BE2C (cell line): ENCODE data around the gene CYP2R1.

Source experiments
- DNase-seq: peaks from one replicate; pipeline ENCODE4 v3.0.0-alpha.2; 2020
- H3K27me3 ChIP-seq: fragments of 250-450 bp; sonication (Bioruptor Pico); 2 replicates; pipeline ENCODE4 v1.5.1; 2020; ENCODE audit warnings: mild to moderate bottlenecking
- H3K36me3 ChIP-seq: fragments of 250-450 bp; sonication (Bioruptor Pico); 2 replicates; pipeline ENCODE4 v1.5.1; 2020; ENCODE audit warnings: mild to moderate bottlenecking
- H3K4me1 ChIP-seq: fragments of 250-450 bp; sonication (Bioruptor Pico); 2 replicates; pipeline ENCODE4 v1.5.1; 2020
- H3K4me3 ChIP-seq: 2 replicates; pipeline ENCODE4 v1.5.1; 2011; ENCODE audit warnings: low read depth, low read length
- H3K9me3 ChIP-seq: fragments of 250-450 bp; sonication (Bioruptor Pico); 2 replicates; pipeline ENCODE4 v1.5.1; 2020
- TF ChIP-seq, protein P1 (sequence below): IDR thresholded peaks from 2 replicates; pipeline ENCODE4 v1.5.1; 2012; ENCODE audit warnings: mild to moderate bottlenecking, low read depth, low read length

Gene CYP2R1

DNA sequence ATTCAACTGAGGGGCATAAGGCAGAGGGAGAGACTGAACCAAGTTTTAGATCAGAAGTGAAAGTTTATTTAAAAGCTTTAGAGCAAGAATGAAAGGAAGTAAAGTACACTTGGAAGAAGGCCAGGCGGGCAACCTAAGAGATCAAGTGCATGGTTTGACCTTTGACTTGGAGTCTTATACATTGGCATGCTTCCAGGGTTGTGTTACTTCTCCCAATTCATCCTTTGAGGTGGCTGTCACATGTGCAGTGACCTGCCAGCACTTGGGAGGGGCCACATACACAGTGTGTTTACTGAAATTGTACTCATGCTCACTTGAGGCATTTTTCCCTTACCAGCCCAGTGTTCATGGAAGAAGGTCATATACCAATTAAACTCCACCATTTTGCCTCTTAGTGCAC is 30.4 kb downstream of the CYP2R1 start:
- Histone ChIP-seq H3K4me3 (no peak overlapping the region), H3K36me3 (no peaks in the 10 kb centered on the region), H3K9me3 (no peaks in the 10 kb centered on the region), H3K27me3 (no peaks in the 10 kb centered on the region), H3K4me1 (no peaks in the 10 kb centered on the region)
- DNase-seq: no peak
- TF ChIP-seq, protein P1, sequence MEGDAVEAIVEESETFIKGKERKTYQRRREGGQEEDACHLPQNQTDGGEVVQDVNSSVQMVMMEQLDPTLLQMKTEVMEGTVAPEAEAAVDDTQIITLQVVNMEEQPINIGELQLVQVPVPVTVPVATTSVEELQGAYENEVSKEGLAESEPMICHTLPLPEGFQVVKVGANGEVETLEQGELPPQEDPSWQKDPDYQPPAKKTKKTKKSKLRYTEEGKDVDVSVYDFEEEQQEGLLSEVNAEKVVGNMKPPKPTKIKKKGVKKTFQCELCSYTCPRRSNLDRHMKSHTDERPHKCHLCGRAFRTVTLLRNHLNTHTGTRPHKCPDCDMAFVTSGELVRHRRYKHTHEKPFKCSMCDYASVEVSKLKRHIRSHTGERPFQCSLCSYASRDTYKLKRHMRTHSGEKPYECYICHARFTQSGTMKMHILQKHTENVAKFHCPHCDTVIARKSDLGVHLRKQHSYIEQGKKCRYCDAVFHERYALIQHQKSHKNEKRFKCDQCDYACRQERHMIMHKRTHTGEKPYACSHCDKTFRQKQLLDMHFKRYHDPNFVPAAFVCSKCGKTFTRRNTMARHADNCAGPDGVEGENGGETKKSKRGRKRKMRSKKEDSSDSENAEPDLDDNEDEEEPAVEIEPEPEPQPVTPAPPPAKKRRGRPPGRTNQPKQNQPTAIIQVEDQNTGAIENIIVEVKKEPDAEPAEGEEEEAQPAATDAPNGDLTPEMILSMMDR: no peak

DNA sequence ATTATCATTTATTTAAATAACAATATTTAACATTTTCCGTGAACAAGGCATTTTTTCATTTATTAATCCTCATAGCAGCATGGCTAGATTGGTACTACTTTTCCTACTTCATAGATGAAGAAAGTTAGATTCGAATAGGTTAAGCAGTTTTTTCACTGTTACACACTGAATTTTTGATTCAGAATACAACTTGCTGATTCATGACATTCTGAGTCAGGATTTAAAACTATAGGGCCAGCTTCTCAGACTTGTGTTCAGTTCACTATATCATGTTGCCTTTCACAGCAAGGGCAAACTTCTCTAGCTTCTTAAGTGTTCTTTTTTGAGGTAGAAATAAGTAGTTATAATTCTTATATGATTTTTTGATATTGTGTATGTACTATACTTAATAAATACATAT is 31.5 kb downstream of the CYP2R1 start:
- no peak for DNase-seq
- TF ChIP-seq, protein P1: no peak
- no peaks in the 10 kb centered on the region for H3K9me3 ChIP-seq
- H3K27me3 ChIP-seq: no peaks in the 10 kb centered on the region
- no peak overlapping the region for H3K4me3 ChIP-seq
- no peaks in the 10 kb centered on the region for H3K4me1 ChIP-seq
- H3K36me3 ChIP-seq: no peaks in the 10 kb centered on the region

DNA sequence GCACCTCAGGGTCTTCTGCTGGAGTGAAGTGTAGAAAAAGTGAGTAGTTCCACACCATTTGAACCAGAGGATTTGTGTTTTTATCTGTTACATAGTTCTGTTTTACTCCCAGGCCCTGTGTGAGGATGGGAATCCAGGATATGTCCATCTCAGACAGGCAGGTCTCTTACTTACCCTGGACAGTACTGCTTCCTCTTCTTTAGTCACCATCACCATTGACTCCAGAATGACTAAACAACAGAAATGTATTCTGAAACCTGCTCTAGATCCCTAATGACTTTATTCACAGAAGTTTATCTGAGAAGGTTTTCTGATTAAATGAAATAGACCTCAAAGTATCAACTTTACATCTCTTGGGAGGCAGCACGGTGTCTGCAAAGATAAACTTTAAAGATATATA is 33.6 kb downstream of the CYP2R1 start:
- no peak for DNase-seq
- TF ChIP-seq, protein P1: no peak

DNA sequence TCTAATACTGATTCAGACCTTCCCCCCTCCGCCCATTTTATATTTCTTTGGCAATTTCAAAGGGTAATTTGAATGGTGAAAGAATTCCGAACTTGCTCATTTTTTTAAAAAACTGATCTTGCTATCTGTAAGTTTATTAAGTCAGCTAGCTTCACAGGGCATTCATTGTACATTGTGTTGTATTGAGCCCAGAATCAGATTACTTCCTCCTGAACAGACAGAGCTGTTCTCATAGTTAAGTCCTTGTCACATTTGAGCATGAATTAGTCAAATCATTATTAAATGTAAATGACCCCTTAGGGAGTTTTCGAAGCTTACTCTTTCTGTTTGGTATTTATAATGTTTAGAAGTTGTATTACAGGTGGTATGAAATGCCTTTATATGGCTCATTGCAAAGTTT is 34.4 kb downstream of the CYP2R1 start:
- Histone ChIP-seq H3K4me3 (no peak overlapping the region), H3K9me3 (no peaks in the 10 kb centered on the region), H3K36me3 (no peaks in the 10 kb centered on the region), H3K4me1 (no peaks in the 10 kb centered on the region), H3K27me3 (no peaks in the 10 kb centered on the region)
- DNase-seq: no peak
- TF ChIP-seq, protein P1: no peak

More for the DNA sequence above, 33.6 kb downstream of the CYP2R1 start:
- Histone ChIP-seq H3K36me3 (no peaks in the 10 kb centered on the region), H3K4me1 (no peaks in the 10 kb centered on the region), H3K27me3 (no peaks in the 10 kb centered on the region), H3K4me3 (no peak overlapping the region), H3K9me3 (no peaks in the 10 kb centered on the region)

DNA sequence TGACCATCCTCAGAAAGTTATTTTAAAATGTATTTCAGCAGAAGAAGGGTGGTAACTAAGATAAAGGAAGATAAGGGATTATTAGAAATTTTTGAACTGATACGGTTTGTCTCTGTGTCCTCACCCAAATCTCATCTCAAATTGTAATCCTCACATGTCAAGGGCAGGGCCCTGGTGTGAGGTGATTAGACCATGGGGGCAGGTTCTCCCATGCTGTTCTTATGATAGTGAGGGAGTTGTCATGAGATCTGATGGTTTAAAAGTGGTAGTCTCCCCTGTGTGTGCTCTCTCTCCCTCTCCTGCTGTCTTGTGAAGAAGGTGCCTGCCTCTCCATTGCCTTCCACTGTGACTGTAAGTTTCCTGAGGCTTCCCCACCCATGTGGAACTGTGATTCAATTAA is 36.1 kb downstream of the CYP2R1 start:
- TF ChIP-seq, protein P1: no peak
- H3K9me3 ChIP-seq: no peaks in the 10 kb centered on the region
- H3K36me3 ChIP-seq: no peaks in the 10 kb centered on the region
- H3K4me3 ChIP-seq: no peak overlapping the region
- DNase-seq: no peak
- H3K27me3 ChIP-seq: no peaks in the 10 kb centered on the region
- no peaks in the 10 kb centered on the region for H3K4me1 ChIP-seq

DNA sequence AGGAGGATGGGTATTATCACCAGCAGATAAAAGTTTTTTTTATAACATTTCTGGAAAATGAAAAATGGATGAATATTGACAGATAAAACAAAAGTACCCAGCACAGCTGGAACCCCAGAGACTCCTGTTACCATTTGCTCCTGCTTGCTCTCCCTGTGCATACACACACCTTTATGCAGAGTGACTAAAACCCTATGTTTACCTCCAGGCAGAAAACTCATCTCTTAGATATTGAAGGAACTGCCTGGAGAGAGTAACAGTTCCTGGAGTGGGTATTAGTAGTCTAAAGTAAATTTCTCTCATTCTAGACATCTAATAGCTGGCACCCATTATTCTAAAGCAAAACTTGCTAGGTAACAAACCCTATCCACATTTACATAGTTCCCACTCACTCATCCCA is 38.0 kb downstream of the CYP2R1 start:
- H3K4me1 ChIP-seq: no peaks in the 10 kb centered on the region
- no peaks in the 10 kb centered on the region for H3K9me3 ChIP-seq
- no peak overlapping the region for H3K4me3 ChIP-seq
- TF ChIP-seq, protein P1: no peak
- no peak for DNase-seq
- no peaks in the 10 kb centered on the region for H3K27me3 ChIP-seq
- H3K36me3 ChIP-seq: no peaks in the 10 kb centered on the region
